ENCODE data around the gene ZFP69B.

ZFP69B gene

DNA sequence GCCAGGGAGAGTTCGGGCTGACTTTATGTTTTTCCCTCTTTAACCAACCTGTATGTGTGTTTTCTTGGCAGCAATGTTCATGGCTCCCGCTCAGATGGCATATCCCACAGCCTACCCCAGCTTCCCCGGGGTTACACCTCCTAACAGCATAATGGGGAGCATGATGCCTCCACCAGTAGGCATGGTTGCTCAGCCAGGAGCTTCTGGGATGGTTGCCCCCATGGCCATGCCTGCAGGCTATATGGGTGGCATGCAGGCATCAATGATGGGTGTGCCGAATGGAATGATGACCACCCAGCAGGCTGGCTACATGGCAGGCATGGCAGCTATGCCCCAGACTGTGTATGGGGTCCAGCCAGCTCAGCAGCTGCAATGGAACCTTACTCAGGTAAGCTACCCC, 33.6 kb upstream of the ZFP69B start:
- Histone ChIP-seq H3K4me3 (ENCODE audit: low read length) (no peak overlapping the region), H3K9me3 (ENCODE audit: control insufficient read depth, low read length) (no peaks in the 10 kb centered on the region), H3K9ac (ENCODE audit: low read length) (no peak overlapping the region), H3K27me3 (replicated peaks; ENCODE audit: control insufficient read depth, insufficient read depth, low read length) (no peaks in the 10 kb centered on the region), H3K36me3 (ENCODE audit: control insufficient read depth, insufficient read depth, low read length, severe bottlenecking) (peaks cover 57% of the 10 kb centered on the region), H3K4me1 (ENCODE audit: control insufficient read depth, insufficient read depth, low read length) (peaks cover 4% of the 10 kb centered on the region)
- no peak for DNase-seq (ENCODE audit: low read depth)

DNA sequence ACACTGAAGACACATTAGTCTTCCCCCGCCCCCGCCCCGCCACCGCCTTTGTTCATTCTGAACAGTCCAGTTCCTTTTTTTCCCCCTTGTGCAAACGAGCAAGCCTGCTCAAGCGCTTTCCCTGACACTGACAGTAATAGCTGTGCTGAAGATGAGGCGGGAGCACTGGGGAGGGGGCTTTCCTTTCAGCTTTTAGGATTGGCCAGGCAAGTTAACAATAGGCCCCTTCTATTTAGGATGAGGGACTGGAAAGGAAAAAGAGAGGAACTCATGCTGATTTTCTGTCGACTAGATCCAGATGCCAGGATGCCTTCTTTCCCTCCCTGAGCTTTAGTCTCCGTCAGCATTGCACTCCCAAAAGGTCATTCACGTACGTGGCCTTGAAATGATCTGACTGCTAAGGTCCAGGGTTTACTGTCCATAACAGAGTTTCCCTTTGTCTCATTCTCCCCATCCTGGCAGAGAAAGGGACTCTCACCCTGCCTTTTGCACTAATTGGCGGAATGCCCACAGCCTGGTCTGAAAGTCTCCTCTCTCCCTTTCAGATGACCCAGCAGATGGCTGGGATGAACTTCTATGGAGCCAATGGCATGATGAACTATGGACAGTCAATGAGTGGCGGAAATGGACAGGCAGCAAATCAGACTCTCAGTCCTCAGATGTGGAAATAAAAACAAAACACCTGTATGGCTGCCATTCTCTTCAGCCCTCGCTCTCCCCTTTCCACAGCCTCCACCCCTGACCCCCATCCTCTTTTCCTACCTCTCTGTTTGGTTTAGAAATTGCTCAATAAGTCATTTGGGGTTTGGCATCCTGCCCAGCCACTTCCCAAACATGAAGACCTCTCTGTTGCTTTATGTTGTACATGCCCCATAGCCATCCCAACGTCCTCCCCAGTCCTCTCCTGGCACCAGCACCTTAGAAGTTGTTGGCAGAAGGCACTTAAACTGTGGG, 28.6 kb upstream of the ZFP69B start:
- no peaks in the 10 kb centered on the region for H3K27me3 ChIP-seq (replicated peaks; ENCODE audit: control insufficient read depth, insufficient read depth, low read length)
- peaks cover 10% of the 10 kb centered on the region for H3K4me1 ChIP-seq (ENCODE audit: control insufficient read depth, insufficient read depth, low read length)
- no peak overlapping the region for H3K9ac ChIP-seq (ENCODE audit: low read length)
- H3K9me3 ChIP-seq (ENCODE audit: control insufficient read depth, low read length), result no peaks in the 10 kb centered on the region
- DNase-seq (ENCODE audit: low read depth), result no peak
- H3K4me3 ChIP-seq (ENCODE audit: low read length), result no peak overlapping the region
- peaks cover 30% of the 10 kb centered on the region for H3K36me3 ChIP-seq (ENCODE audit: control insufficient read depth, insufficient read depth, low read length, severe bottlenecking)

DNA sequence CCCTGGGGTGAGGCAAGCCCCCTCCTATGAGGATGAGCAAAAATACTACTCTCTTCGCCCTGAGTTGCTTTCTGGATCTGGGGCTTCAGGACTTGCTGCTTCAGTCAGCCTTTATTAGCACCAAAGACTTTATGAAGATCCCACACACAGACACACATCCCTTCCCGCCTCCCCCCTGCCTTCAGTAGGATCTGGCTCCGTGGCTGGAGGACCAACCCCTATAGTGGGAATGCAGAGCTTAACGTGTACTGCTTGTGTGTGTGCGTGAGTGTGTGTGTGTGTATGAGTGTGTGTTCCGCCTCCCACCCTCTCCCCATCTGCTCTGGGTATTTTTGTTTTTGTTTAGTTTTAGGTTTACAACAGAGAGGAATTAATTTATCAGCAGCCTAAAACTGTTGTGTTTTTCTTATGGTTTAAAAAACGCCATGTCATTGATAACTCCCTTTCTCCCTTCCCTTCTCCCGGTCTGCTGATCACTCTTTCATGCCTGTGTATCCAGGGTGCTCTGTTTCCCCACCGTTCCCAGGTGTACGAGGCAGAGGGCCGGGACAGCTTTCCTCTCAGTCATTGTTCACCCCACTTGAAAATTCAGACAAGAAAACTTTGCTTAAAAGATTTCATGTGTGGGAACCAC, 27.5 kb upstream of the ZFP69B start:
- Histone ChIP-seq H3K36me3 (ENCODE audit: control insufficient read depth, insufficient read depth, low read length, severe bottlenecking) (peaks cover 19% of the 10 kb centered on the region), H3K4me3 (ENCODE audit: low read length) (no peak overlapping the region), H3K9ac (ENCODE audit: low read length) (no peak overlapping the region), H3K9me3 (ENCODE audit: control insufficient read depth, low read length) (no peaks in the 10 kb centered on the region), H3K4me1 (ENCODE audit: control insufficient read depth, insufficient read depth, low read length) (peaks cover 10% of the 10 kb centered on the region), H3K27me3 (replicated peaks; ENCODE audit: control insufficient read depth, insufficient read depth, low read length) (no peaks in the 10 kb centered on the region)
- DNase-seq (ENCODE audit: low read depth), result no peak

DNA sequence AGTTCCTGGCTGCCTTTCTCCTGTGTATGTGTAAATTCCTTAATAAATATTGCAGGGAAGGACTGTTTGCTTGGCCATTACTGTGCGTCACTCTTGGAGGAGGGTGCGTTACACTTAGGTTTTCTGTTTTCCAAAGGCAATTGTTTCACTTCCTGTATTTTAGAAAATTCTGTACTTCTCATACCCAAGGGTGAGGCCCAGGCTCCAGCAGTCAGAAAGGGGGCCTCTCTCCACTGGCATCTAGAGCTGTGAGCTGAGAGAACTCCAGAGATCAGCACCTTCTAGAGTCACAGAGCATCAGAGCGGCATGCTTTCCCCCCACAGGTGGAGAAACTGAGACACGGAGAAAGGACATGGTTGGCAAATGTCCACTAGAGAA, 27.0 kb upstream of the ZFP69B start:
- H3K9me3 ChIP-seq (ENCODE audit: control insufficient read depth, low read length), result no peaks in the 10 kb centered on the region
- DNase-seq (ENCODE audit: low read depth), result no peak
- peaks cover 14% of the 10 kb centered on the region for H3K36me3 ChIP-seq (ENCODE audit: control insufficient read depth, insufficient read depth, low read length, severe bottlenecking)
- H3K9ac ChIP-seq (ENCODE audit: low read length), result no peak overlapping the region
- H3K27me3 ChIP-seq (replicated peaks; ENCODE audit: control insufficient read depth, insufficient read depth, low read length), result no peaks in the 10 kb centered on the region
- peaks cover 10% of the 10 kb centered on the region for H3K4me1 ChIP-seq (ENCODE audit: control insufficient read depth, insufficient read depth, low read length)
- H3K4me3 ChIP-seq (ENCODE audit: low read length), result no peak overlapping the region

DNA sequence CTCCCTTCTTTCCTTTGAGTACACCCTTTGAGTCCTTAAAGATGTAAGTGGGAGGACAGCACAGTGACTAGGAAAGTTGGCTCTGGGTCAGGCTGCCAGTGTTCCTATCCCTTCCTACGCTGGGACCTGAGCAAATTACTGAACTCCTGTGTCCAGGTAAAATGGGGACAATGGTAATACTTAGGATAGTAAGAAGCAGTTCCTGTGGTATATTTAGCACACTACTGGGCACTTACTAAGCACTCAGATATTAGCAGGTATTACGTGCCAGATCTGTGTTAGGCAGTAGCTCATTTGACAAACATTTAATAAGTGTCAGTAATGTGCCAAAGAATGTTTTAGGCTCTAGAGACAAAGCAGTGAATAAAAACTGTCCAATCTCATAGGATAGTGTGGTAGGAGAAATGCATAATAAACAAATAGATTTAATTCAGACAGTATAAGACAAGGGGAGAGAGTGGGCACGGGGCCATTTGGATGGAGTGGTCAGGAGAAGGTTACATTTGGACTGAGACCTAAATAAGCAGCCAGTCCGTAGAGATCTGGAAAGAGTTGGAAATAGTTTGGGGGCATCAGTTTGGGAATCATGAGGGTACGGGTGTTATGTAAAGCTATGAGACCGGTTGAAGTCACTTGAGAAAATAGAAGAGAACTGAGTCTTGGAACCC, 26.2 kb upstream of the ZFP69B start:
- peaks cover 10% of the 10 kb centered on the region for H3K4me1 ChIP-seq (ENCODE audit: control insufficient read depth, insufficient read depth, low read length)
- H3K9me3 ChIP-seq (ENCODE audit: control insufficient read depth, low read length), result no peaks in the 10 kb centered on the region
- H3K27me3 ChIP-seq (replicated peaks; ENCODE audit: control insufficient read depth, insufficient read depth, low read length), result no peaks in the 10 kb centered on the region
- no peak for DNase-seq (ENCODE audit: low read depth)
- H3K36me3 ChIP-seq (ENCODE audit: control insufficient read depth, insufficient read depth, low read length, severe bottlenecking), result peaks cover 6% of the 10 kb centered on the region
- no peak overlapping the region for H3K4me3 ChIP-seq (ENCODE audit: low read length)
- no peak overlapping the region for H3K9ac ChIP-seq (ENCODE audit: low read length)

DNA sequence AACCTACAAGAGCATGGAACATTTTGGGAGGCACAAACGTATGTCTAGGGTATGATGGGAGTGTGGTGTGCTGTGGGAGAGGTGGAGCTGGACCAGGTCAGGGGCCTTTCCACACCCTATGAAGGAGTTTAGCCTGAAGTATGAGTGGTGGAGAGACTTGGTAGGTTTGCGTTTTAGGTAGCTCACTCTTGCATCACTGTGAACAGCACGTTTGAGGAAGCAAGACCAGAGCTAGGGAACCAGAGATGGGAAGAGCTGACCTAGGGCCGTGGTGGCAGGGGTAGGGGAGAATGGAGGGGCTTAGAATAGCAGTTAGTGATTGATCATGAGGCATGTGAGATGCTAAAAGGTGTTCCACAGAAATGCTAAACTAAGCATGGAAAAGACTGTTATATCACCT, 25.1 kb upstream of the ZFP69B start:
- no peaks in the 10 kb centered on the region for H3K27me3 ChIP-seq (replicated peaks; ENCODE audit: control insufficient read depth, insufficient read depth, low read length)
- no peak for DNase-seq (ENCODE audit: low read depth)
- H3K9me3 ChIP-seq (ENCODE audit: control insufficient read depth, low read length), result no peaks in the 10 kb centered on the region
- no peak overlapping the region for H3K4me3 ChIP-seq (ENCODE audit: low read length)
- no peak overlapping the region for H3K9ac ChIP-seq (ENCODE audit: low read length)
- H3K36me3 ChIP-seq (ENCODE audit: control insufficient read depth, insufficient read depth, low read length, severe bottlenecking), result peaks cover 6% of the 10 kb centered on the region
- H3K4me1 ChIP-seq (ENCODE audit: control insufficient read depth, insufficient read depth, low read length), result peaks cover 10% of the 10 kb centered on the region

DNA sequence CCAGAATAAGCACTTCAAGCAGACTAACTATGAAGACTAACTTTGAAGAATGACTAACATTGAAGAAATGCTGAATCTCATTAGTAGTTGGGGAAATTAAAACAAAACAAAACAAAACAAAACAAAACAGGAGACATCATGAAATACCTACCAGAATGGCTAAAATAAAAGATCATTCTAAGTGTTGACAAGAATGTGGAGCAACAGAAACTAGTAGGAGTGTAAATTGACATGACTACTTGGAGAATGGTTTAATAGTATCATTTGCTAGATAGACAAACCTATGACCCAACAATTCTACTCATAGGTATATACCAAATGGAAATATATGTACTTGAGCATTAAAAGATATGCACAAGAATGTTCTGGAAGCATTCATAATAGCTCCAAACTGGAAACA, 18.9 kb upstream of the ZFP69B start:
- no peaks in the 10 kb centered on the region for H3K27me3 ChIP-seq (replicated peaks; ENCODE audit: control insufficient read depth, insufficient read depth, low read length)
- no peaks in the 10 kb centered on the region for H3K9me3 ChIP-seq (ENCODE audit: control insufficient read depth, low read length)
- no peak for DNase-seq (ENCODE audit: low read depth)
- H3K4me1 ChIP-seq (ENCODE audit: control insufficient read depth, insufficient read depth, low read length), result peaks cover 7% of the 10 kb centered on the region
- H3K4me3 ChIP-seq (ENCODE audit: low read length), result no peak overlapping the region
- H3K9ac ChIP-seq (ENCODE audit: low read length), result no peak overlapping the region
- H3K36me3 ChIP-seq (ENCODE audit: control insufficient read depth, insufficient read depth, low read length, severe bottlenecking), result no peaks in the 10 kb centered on the region

DNA sequence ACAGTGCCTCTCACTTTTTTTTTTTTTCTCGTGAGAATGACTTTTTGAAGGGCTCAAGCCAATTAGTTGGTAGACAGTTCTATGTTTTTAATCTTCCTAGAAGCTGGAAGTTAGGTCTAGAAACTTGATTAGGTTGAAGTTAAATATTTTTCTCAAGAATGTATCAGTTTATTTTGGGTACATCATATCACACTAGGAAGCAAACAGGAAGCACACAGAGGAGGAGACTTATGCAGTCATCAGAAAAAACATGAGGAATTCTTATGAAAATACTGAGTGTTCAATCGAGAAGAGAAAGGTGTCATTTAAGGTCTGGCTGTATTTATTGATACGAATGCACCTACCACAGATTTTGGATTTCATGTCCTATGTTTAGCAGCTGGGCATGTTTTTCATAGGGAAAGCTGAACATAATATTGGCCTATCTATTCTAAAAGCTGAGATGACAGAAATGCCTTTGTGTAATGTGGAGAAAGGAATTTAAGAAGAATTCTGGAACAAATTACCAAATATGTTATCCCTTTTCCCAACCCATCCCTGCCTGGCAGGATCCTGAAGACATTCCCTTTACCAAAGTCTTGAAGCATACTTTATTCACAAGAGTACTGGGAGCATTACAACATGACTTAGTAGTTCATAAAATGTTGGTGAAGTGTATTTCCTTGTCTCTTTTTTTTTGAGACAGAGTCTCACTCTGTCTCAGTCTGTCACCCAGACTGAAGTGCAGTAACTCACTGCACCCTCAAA, 17.5 kb upstream of the ZFP69B start:
- Histone ChIP-seq H3K36me3 (ENCODE audit: control insufficient read depth, insufficient read depth, low read length, severe bottlenecking) (no peaks in the 10 kb centered on the region), H3K9ac (ENCODE audit: low read length) (no peak overlapping the region)

DNA sequence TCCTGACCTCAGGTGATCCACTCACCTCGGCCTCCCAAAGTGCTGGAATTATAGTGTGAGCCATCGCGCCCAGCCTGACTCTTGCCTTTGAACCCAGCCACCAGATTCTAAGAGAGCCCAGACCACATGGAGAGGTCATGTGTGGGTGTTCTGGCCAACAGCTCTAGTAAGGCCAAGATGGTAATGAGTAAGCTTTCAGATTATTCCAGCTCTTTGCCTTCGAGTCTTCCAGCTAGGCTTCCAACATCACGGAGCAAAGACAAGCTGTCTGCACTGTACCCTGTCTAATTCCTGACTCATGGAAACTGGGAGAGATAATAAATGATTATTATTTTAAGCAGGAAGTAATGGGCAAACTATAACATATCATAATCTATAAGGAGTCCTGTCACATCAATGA, 14.8 kb upstream of the ZFP69B start:
- no peaks in the 10 kb centered on the region for H3K27me3 ChIP-seq (replicated peaks; ENCODE audit: control insufficient read depth, insufficient read depth, low read length)
- no peak overlapping the region for H3K9ac ChIP-seq (ENCODE audit: low read length)
- H3K4me3 ChIP-seq (ENCODE audit: low read length), result no peak overlapping the region
- peaks cover 7% of the 10 kb centered on the region for H3K4me1 ChIP-seq (ENCODE audit: control insufficient read depth, insufficient read depth, low read length)
- no peaks in the 10 kb centered on the region for H3K9me3 ChIP-seq (ENCODE audit: control insufficient read depth, low read length)
- no peak for DNase-seq (ENCODE audit: low read depth)
- H3K36me3 ChIP-seq (ENCODE audit: control insufficient read depth, insufficient read depth, low read length, severe bottlenecking), result no peaks in the 10 kb centered on the region

More for the DNA sequence above, 17.5 kb upstream of the ZFP69B start:
- peaks cover 7% of the 10 kb centered on the region for H3K4me1 ChIP-seq (ENCODE audit: control insufficient read depth, insufficient read depth, low read length)
- peak; percentile 10 for DNase-seq (ENCODE audit: low read depth)
- H3K9me3 ChIP-seq (ENCODE audit: control insufficient read depth, low read length), result no peaks in the 10 kb centered on the region
- no peaks in the 10 kb centered on the region for H3K27me3 ChIP-seq (replicated peaks; ENCODE audit: control insufficient read depth, insufficient read depth, low read length)
- no peak overlapping the region for H3K4me3 ChIP-seq (ENCODE audit: low read length)

DNA sequence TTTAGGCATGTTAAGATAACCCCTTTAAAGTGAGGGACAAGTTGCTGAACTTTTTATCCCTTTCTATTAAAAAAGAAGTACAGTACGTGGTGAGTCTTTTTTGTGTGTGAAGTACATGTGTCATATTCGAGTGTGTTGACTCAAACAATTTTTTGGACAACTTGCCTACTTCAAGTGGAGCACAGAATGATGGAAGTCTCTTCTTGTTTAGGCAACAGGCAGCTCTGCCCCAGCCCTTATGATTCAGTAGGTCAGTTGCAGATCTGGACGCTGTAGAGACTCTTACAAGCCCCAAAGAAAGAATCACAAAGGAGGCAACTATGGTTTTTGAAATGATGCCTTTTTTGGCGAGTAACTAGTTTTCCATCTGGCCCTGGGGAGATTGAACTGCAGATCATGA, 14.4 kb upstream of the ZFP69B start:
- Histone ChIP-seq H3K27me3 (replicated peaks; ENCODE audit: control insufficient read depth, insufficient read depth, low read length) (no peaks in the 10 kb centered on the region), H3K4me3 (ENCODE audit: low read length) (no peak overlapping the region), H3K36me3 (ENCODE audit: control insufficient read depth, insufficient read depth, low read length, severe bottlenecking) (no peaks in the 10 kb centered on the region), H3K9me3 (ENCODE audit: control insufficient read depth, low read length) (no peaks in the 10 kb centered on the region), H3K9ac (ENCODE audit: low read length) (no peak overlapping the region), H3K4me1 (ENCODE audit: control insufficient read depth, insufficient read depth, low read length) (peaks cover 7% of the 10 kb centered on the region)
- DNase-seq (ENCODE audit: low read depth), result no peak
